ENCODE data around the gene RCAN2. TPM values are rescaled to one million over a fixed set of nuclear protein-coding genes. Genes with fewer than 3 reads are reported as not detected.

The RCAN2 gene
- total RNA-seq, 4 donors from 2014 or later, result 46.9 to 289 (median 171) TPM

- no peak for ATAC-seq
- Histone ChIP-seq H3K4me3 (no peak overlapping the region), H3K27me3 (no peaks in the 10 kb centered on the region), H3K9me3 (no peaks in the 10 kb centered on the region), H3K27ac (peak overlapping the region in 1 of 4 donors; percentile 26), H3K4me1 (peaks cover 0 to 28% (median 0%) of the 10 kb centered on the region in 3 donors), H3K36me3 (no peaks in the 10 kb centered on the region)
- 100% methylated on average over 2 of the region's 2 CpGs; no CpG with 5 or more reads in 1 of the 2 donors for WGBS, 2 donors (ENCODE audit: low coverage in 1 of 2)
- TF ChIP-seq POLR2AphosphoS5 (IDR thresholded peaks at IDR 0.05), result no peak
- no peak for TF ChIP-seq POLR2A (IDR thresholded peaks at IDR 0.05)
- TF ChIP-seq CTCF (IDR thresholded peaks at IDR 0.05), result no peak
- TF ChIP-seq EP300 (IDR thresholded peaks at IDR 0.05), result no peak
These were observed 35.4 kb upstream of the RCAN2 start for GRCh38 chr6:46526607-46527006.

GRCh38 chr6:46525583-46525982 is 34.3 kb upstream of the RCAN2 start:
- TF ChIP-seq CTCF (IDR thresholded peaks at IDR 0.05), result no peak
- no peak for TF ChIP-seq POLR2A (IDR thresholded peaks at IDR 0.05)
- no peak for TF ChIP-seq EP300 (IDR thresholded peaks at IDR 0.05)
- no peak for TF ChIP-seq POLR2AphosphoS5 (IDR thresholded peaks at IDR 0.05)
- H3K27me3 ChIP-seq, result no peaks in the 10 kb centered on the region
- H3K4me1 ChIP-seq, result peaks cover 3 to 39% (median 4%) of the 10 kb centered on the region in 3 donors

DNA sequence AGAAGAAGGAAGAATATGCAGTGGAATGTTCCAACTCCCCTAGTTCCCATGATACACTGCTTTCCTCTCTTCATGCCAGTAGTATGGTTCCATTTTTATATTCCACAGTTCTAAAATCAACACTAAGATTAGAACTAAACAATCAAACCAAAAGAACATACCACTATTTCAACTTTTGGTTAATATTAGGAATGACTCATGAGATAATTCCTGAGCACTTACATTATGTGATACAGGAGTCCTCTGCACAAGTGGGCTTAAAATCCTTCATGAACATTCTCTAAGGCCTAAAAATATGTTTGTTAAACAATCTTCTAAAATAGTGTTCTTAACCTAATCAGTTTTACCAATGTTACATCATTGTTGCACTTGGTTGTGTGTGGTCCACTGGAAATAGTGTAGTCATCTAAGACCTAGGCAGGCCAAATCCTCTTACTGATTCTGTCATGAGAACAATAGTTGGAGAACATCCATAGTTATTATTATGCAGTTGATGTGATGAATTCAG is 30.3 kb upstream of the RCAN2 start:
- H3K4me3 ChIP-seq, result no peak overlapping the region
- no peaks in the 10 kb centered on the region for H3K36me3 ChIP-seq
- TF ChIP-seq POLR2AphosphoS5 (IDR thresholded peaks at IDR 0.05) (peak; percentile 59), EP300 (IDR thresholded peaks at IDR 0.05) (no peak)
- no peaks in the 10 kb centered on the region for H3K9me3 ChIP-seq
- H3K27me3 ChIP-seq, result no peaks in the 10 kb centered on the region
- H3K4me1 ChIP-seq, result peaks cover 3 to 47% (median 9%) of the 10 kb centered on the region in 3 donors
- peak; percentile 50 for ATAC-seq
- peak overlapping the region; percentile 38 to 75 (median 57) for H3K27ac ChIP-seq

More at GRCh38 chr6:46525583-46525982, 34.3 kb upstream of the RCAN2 start:
- Histone ChIP-seq H3K4me3 (no peak overlapping the region), H3K27ac (no peak overlapping the region), H3K36me3 (no peaks in the 10 kb centered on the region), H3K9me3 (no peaks in the 10 kb centered on the region)
- ATAC-seq, result no peak

DNA sequence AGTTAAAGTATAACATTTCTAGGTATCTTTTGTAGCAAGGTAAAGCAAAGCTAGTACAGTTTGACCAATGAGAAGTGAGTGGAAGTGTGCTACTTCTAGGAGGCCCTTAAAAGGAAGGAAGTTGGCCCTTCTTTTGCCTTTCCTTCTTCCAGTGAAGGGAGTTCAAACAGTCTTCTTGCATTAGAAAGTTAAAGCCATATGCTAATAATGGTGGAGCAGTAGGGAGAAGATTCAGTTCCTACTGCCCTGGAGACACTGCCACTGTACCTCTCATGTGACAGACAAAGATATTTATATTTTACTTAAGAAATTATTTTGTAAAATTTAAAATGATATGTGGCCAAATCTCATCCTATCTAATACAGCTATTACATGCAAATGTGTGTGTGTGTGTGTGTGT is 26.0 kb upstream of the RCAN2 start:
- H3K4me1 ChIP-seq, result peaks cover 3 to 62% (median 13%) of the 10 kb centered on the region in 3 donors
- peak overlapping the region in 1 of 4 donors; percentile 75 for H3K27ac ChIP-seq
- TF ChIP-seq CTCF (IDR thresholded peaks at IDR 0.05) (no peak), EP300 (IDR thresholded peaks at IDR 0.05) (no peak), POLR2A (IDR thresholded peaks at IDR 0.05) (no peak), POLR2AphosphoS5 (IDR thresholded peaks at IDR 0.05) (no peak)
- ATAC-seq, result no peak
- no peaks in the 10 kb centered on the region for H3K27me3 ChIP-seq
- H3K4me3 ChIP-seq, result no peak overlapping the region
- no peaks in the 10 kb centered on the region for H3K9me3 ChIP-seq
- no peaks in the 10 kb centered on the region for H3K36me3 ChIP-seq

- no peak for TF ChIP-seq EP300 (IDR thresholded peaks at IDR 0.05)
- no peak for TF ChIP-seq CTCF (IDR thresholded peaks at IDR 0.05)
- TF ChIP-seq POLR2AphosphoS5 (IDR thresholded peaks at IDR 0.05), result peak; percentile 21
- no peak for TF ChIP-seq POLR2A (IDR thresholded peaks at IDR 0.05)
- peaks cover 14 to 67% (median 14%) of the 10 kb centered on the region in 3 donors for H3K4me1 ChIP-seq
- 82% methylated on average over 1 of the region's 2 CpGs; no CpG with 5 or more reads in 1 of the 2 donors for WGBS, 2 donors (ENCODE audit: low coverage in 1 of 2)
These were observed 22.3 kb upstream of the RCAN2 start for GRCh38 chr6:46513533-46513932.

More at GRCh38 chr6:46513533-46513932, 22.3 kb upstream of the RCAN2 start:
- Histone ChIP-seq H3K4me3 (no peak overlapping the region), H3K9me3 (no peaks in the 10 kb centered on the region), H3K27me3 (no peaks in the 10 kb centered on the region), H3K27ac (peak overlapping the region in 2 of 4 donors; percentile 24 to 65), H3K36me3 (no peaks in the 10 kb centered on the region)
- ATAC-seq, result peak; percentile 28

All from gastroesophageal sphincter (tissue), 4 donors.